ENCODE results near the gene STAM2.

GRCh38 chr2:152106464-152106863 lies 69.1 kb downstream of the STAM2 start:
- no peak for TF ChIP-seq RARB (CRISPR knock-in tag; IDR thresholded peaks at IDR 0.05)
- no peak for TF ChIP-seq CHD2 (IDR thresholded peaks at IDR 0.05; ENCODE audit: low read length, partially characterized antibody)
- no peak for TF ChIP-seq USF2 (IDR thresholded peaks at IDR 0.05)
